Stomach smooth muscle (tissue), 2 donors: ENCODE results near the gene GTF2IRD1.
"Not testable (repeated sequence)": the region's sequence is repeated elsewhere in the genome, so short reads cannot be mapped to it uniquely, and the experiment has no call there.

Source experiments
- H3K27ac ChIP-seq: one replicate; pipeline ENCODE4 v1.7.0; 2013; ENCODE audit warnings: mild to moderate bottlenecking, low read length, inconsistent platforms
- H3K27me3 ChIP-seq, 2 donors: one replicate each; pipeline ENCODE4 v1.7.0; 2013; ENCODE audit warnings: low read length in 2 of 2; ENCODE audit not compliant: insufficient read depth in 2 of 2, control insufficient read depth in 1 of 2
- H3K36me3 ChIP-seq, 2 donors: one replicate each; pipeline ENCODE4 v1.7.0; 2013; ENCODE audit warnings: low read length in 2 of 2; ENCODE audit not compliant: control insufficient read depth in 2 of 2, insufficient read depth in 2 of 2
- H3K4me1 ChIP-seq: one replicate; pipeline ENCODE4 v1.7.0; 2013; ENCODE audit warnings: low read length; ENCODE audit not compliant: control insufficient read depth, insufficient read depth
- H3K4me3 ChIP-seq, 2 donors: one replicate each; pipeline ENCODE4 v1.7.0; 2013; ENCODE audit warnings: low read length in 2 of 2
- H3K9ac ChIP-seq, 2 donors: one replicate each; pipeline ENCODE4 v1.7.0; 2013; ENCODE audit warnings: low read length in 2 of 2, mild to moderate bottlenecking in 1 of 2
- H3K9me3 ChIP-seq, 2 donors: one replicate each; pipeline ENCODE4 v1.7.0; 2013; ENCODE audit warnings: low read length in 2 of 2; ENCODE audit not compliant: control insufficient read depth in 2 of 2
- donor health status: healthy.
- donor health status: Pancreatic carcinoma.

Gene GTF2IRD1

DNA sequence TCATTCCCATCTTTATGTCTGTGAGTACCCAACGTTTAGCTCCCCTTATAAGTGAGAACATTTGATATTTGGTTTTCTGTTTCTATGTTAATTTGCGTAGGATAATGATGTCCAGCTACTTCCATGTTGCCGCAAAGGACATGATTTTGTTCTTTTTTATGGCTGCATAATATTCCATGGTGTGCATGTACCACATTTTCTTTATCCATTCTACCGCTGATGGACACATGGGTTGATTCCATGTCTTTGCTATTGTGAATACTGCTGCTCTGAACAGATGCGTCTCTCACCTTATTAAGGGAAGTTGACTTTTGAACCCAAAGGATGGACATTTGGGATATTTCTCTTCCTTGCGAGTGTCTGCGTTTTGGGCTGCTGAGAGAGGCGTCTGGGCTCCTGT lies 50.2 kb downstream of the GTF2IRD1 start:
- Histone ChIP-seq H3K27me3 (no peaks in the 10 kb centered on the region), H3K4me3 (no peak overlapping the region), H3K4me1 (peaks cover 34% of the 10 kb centered on the region), H3K9me3 (no peaks in the 10 kb centered on the region), H3K36me3 (no peaks in the 10 kb centered on the region), H3K9ac (no peak overlapping the region), H3K27ac (no peak overlapping the region)

DNA sequence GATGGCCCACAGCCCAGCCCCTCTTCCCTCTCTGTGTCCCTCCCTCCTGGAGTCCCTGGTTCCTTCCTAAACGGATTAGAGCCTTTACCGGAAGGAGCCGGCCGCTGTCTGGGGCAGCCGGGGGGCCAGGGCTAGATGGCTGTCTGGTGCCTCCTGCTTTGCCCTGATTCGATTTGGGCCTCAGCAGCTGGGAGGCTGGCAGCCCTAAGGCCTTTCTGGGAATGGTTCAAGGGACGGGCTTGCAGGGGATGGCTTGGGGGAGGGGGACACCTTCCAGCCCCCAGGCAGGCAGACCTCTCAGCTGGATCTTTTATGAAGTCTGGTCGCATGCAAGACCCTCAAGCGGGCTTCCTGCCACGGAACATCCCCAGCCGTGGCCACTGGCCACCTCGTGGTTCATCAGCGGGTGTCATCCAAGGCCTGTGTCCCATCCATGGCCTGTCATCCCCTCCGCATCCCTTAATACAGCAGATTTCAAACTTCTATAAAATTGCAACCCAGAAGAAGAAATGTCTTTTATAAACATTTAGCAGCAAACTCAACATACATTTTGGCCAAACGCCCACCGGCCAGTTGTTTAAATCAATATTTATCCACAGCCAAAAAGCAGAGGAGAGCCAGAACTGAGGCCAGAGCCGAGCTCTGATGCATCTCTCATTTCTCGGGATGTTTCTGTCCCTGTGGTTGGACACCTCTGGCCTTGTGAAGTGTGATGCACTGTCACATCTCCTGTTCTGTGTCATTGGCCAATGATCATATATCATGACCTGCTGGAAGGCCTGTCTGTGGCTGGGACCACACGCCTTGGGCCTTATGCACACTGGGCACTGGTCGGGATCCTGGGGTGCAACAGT lies 52.0 kb downstream of the GTF2IRD1 start:
- no peaks in the 10 kb centered on the region for H3K9me3 ChIP-seq
- peak overlapping the region; percentile 21 to 27 for H3K9ac ChIP-seq
- peaks cover 33% of the 10 kb centered on the region for H3K4me1 ChIP-seq
- no peaks in the 10 kb centered on the region for H3K36me3 ChIP-seq
- H3K27me3 ChIP-seq, result no peaks in the 10 kb centered on the region
- H3K4me3 ChIP-seq, result peak overlapping the region; percentile 7 to 22
- H3K27ac ChIP-seq, result peak overlapping the region; percentile 73

DNA sequence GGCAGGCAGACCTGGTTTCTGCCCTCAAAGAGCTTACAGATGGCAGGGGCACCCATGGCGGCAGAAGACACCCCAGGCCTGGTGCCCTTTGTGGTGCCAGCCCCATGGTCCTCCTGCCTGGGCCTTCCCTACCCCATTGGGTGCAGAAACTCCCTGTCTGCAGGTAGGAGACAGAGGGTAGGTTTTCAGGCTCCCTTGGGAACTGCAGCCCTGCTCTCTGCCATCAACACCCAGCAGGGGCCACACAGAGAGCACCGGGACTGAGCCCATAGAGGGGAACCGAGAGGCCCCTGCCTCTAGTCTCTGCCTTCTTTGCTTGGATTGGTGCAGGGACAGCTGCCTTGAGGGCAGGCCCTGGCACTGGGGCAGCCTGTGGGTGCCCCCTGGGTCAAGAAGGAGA lies 52.6 kb downstream of the GTF2IRD1 start:
- H3K4me1 ChIP-seq, result peaks cover 28% of the 10 kb centered on the region
- H3K4me3 ChIP-seq, result peak overlapping the region in 1 of 2 donors; percentile 15
- H3K27ac ChIP-seq, result peak overlapping the region; percentile 73
- H3K27me3 ChIP-seq, result no peaks in the 10 kb centered on the region
- peak overlapping the region; percentile 21 to 27 for H3K9ac ChIP-seq
- no peaks in the 10 kb centered on the region for H3K9me3 ChIP-seq
- no peaks in the 10 kb centered on the region for H3K36me3 ChIP-seq

DNA sequence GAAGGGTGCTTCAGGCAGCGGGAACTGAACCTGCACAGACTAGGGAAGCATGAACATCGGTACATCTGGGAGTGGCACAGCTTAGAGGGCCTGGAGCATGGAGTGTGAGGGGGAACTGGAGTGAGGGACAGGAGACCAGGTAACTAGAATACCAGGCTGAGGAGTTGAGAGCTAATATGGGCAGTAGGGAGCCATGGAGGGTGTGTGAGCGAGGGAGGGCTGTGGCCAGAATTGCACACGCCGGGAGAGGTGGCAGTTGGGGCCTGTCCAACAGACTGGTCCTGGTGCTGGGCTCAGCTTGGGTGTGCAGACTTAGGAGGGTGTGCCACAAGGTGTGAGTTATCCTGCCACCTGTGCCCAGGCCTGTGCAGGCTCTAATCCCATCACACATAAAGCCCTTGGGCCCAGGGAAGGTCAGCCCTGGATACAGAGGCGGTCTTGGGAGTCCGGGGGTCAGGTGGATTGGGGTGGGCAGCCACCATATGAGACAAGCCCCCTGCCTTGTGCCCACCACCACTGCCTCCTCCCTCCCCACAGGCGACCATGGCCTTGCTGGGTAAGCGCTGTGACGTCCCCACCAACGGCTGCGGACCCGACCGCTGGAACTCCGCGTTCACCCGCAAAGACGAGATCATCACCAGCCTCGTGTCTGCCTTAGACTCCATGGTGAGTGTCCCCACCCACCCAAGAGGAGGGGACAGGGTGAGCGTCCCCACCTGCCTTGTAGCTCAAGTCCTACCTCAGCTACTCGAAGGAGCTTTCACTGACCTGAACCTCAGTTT lies 54.0 kb downstream of the GTF2IRD1 start:
- Histone ChIP-seq H3K9me3 (no peaks in the 10 kb centered on the region), H3K27ac (no peak overlapping the region), H3K4me3 (no peak overlapping the region), H3K27me3 (no peaks in the 10 kb centered on the region), H3K4me1 (peaks cover 25% of the 10 kb centered on the region), H3K36me3 (peaks cover 0 to 4% of the 10 kb centered on the region in 2 donors), H3K9ac (no peak overlapping the region)

DNA sequence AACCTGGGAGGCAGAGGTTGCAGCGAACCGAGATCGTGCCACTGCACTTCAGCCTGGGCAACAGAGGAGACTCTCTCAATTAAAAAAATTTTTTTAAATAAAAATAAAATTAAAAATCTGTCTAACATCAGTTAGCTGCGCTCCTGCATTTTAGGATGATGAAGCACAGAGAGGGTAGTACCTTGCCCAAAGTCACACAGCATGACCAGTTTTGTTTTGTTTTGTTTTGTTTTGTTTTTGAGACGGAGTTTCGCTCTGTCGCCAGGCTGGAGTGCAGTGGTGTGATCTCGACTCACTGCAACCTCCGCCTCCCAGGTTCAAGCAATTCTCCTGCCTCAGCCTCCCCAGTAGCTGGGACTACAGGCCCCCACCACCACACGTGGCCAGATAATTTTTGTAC lies 55.7 kb downstream of the GTF2IRD1 start:
- peaks cover 35% of the 10 kb centered on the region for H3K4me1 ChIP-seq
- not testable (repeated sequence) for H3K4me3 ChIP-seq, H3K36me3 ChIP-seq, H3K27ac ChIP-seq, H3K9me3 ChIP-seq, H3K9ac ChIP-seq, H3K27me3 ChIP-seq

DNA sequence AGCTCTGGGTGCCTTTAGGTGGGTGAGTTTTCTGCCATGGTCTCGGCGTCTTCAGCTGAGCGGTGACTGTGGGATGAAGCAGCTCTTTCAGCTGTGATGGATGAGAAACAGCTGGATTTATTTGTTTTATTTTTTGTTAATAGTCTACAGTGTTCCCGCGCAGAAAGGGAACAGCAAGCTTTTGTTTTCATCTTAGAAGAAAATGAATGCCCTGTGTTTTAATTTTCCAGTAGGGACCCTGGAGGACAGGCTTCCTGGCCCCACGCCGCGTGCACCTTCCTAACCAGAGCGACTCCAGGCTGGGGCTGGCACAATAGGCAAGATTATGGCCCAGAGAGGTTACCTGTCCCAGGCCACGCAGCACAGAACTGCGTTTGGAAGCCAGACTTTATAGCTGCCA lies 57.6 kb downstream of the GTF2IRD1 start:
- Histone ChIP-seq H3K4me3 (no peak overlapping the region), H3K4me1 (peaks cover 22% of the 10 kb centered on the region), H3K27me3 (no peaks in the 10 kb centered on the region), H3K9me3 (no peaks in the 10 kb centered on the region), H3K9ac (no peak overlapping the region), H3K36me3 (peaks cover 6 to 10% of the 10 kb centered on the region in 2 donors), H3K27ac (no peak overlapping the region)

DNA sequence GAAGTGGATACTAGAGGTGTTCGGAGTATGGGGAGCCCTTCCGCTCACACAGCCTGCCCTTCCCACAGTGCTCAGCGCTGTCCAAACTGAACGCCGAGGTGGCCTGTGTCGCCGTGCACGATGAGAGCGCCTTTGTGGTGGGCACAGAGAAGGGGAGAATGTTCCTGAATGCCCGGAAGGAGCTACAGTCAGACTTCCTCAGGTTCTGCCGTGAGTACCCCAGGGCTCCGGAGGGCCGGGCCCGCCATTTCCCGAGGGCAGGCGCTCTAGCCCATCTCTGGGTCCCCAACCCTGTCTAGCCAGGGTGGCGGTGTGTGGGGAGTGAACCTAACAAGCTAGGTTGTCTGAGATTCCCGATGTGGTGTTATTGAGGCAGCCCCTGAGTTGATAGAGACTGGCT lies 59.1 kb downstream of the GTF2IRD1 start:
- H3K27ac ChIP-seq, result no peak overlapping the region
- H3K36me3 ChIP-seq, result peaks cover 7 to 10% of the 10 kb centered on the region in 2 donors
- peaks cover 16% of the 10 kb centered on the region for H3K4me1 ChIP-seq
- no peaks in the 10 kb centered on the region for H3K9me3 ChIP-seq
- H3K27me3 ChIP-seq, result no peaks in the 10 kb centered on the region
- no peak overlapping the region for H3K4me3 ChIP-seq
- no peak overlapping the region for H3K9ac ChIP-seq

DNA sequence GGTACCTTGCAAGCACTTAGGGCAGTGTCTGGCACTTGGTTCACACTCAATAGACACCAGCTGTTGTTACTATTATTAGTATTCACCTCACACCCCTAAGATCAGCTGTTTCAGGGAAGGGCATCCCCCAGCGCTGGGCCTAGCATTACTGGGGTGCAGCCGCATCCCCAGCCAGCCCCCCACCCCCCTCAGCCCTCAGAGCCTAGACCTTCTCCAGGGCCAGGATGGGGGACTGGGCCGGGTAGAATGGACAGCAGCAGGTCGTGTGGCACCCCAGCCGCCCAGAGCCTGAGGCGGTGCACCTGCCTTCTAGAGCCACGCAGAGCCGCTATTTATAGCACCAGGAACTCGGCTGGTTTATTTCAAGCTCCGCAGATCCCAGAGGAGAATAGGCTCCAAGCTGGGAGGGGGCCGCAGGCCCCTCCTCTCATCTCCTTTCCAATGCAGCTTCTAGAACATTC lies 60.5 kb downstream of the GTF2IRD1 start:
- no peaks in the 10 kb centered on the region for H3K27me3 ChIP-seq
- peak overlapping the region; percentile 55 for H3K27ac ChIP-seq
- no peak overlapping the region for H3K9ac ChIP-seq
- H3K36me3 ChIP-seq, result peaks cover 7 to 15% of the 10 kb centered on the region in 2 donors
- H3K4me3 ChIP-seq, result peak overlapping the region; percentile 12 to 29
- no peaks in the 10 kb centered on the region for H3K9me3 ChIP-seq
- H3K4me1 ChIP-seq, result peaks cover 16% of the 10 kb centered on the region

DNA sequence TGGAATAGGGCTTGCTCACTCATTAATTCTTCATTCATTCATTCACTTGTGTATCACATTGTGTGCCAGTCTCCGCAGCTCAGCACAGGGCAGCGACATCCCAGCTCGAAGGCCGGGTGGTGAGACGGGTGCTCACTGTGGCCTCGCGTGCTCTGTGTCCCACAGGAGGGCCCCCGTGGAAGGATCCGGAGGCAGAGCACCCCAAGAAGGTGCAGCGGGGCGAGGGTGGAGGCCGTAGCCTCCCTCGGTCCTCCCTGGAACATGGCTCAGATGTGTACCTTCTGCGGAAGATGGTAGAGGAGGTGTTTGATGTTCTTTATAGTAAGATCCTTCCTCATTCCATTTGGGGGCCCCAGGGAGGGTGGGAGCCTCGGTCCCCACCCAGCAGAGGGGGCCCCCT lies 61.6 kb downstream of the GTF2IRD1 start:
- Histone ChIP-seq H3K27ac (no peak overlapping the region), H3K4me3 (no peak overlapping the region), H3K9ac (no peak overlapping the region), H3K27me3 (no peaks in the 10 kb centered on the region), H3K36me3 (peaks cover 9 to 22% of the 10 kb centered on the region in 2 donors), H3K9me3 (no peaks in the 10 kb centered on the region), H3K4me1 (peaks cover 16% of the 10 kb centered on the region)

DNA sequence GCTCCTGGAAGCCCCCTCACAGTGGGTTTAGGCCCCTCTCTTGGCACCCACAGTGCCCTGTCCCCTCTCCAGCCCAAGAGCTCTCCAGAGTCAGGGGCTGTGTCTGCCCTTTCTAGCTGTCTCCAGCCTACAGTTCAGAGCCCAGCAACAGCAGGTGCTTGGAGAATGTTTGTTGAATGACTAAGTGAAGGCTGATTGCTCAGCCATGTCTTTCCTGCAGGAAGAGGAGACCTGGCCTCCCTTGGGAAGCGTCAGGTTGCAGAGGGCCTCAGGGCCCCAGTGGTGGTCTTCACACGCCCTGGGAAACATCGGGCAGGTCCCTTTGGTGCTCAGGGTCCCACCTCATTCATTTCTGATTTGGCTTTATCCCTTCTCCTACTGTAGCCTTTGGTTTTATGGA lies 62.5 kb downstream of the GTF2IRD1 start:
- Histone ChIP-seq H3K9ac (no peak overlapping the region), H3K27me3 (no peaks in the 10 kb centered on the region), H3K9me3 (no peaks in the 10 kb centered on the region), H3K36me3 (peaks cover 13 to 29% of the 10 kb centered on the region in 2 donors), H3K27ac (no peak overlapping the region), H3K4me3 (no peak overlapping the region), H3K4me1 (peaks cover 16% of the 10 kb centered on the region)
